Neuronal stem cell (in vitro differentiated cells): ENCODE measurements around the gene ARMC8.

Experiments used
- DNase-seq: peaks from one replicate; pipeline ENCODE4 v3.0.0-alpha.2; 2013; ENCODE audit warnings: low spot score
- H2AFZ ChIP-seq: one replicate; pipeline ENCODE4 v1.6.1; 2013; ENCODE audit warnings: mild to moderate bottlenecking, low read length, inconsistent platforms
- H2AK5ac ChIP-seq: 2 replicates; pipeline ENCODE4 v1.6.1; 2013; ENCODE audit warnings: low read depth, mild to moderate bottlenecking, inconsistent platforms, low read length, moderate library complexity, mixed read lengths
- H2BK120ac ChIP-seq: 2 replicates; pipeline ENCODE4 v1.6.1; 2013; ENCODE audit warnings: low read depth, mild to moderate bottlenecking, inconsistent platforms, low read length, moderate library complexity, mixed read lengths
- H2BK12ac ChIP-seq: one replicate; pipeline ENCODE4 v1.6.1; 2013; ENCODE audit warnings: low read length, inconsistent platforms
- H2BK15ac ChIP-seq: 2 replicates; pipeline ENCODE4 v1.6.1; 2013; ENCODE audit warnings: mild to moderate bottlenecking, low read length, inconsistent platforms, mixed read lengths
- H2BK5ac ChIP-seq: one replicate; pipeline ENCODE4 v1.6.1; 2013; ENCODE audit warnings: inconsistent platforms, mild to moderate bottlenecking, low read length, moderate library complexity
- H3K14ac ChIP-seq: one replicate; pipeline ENCODE4 v1.6.1; 2013; ENCODE audit warnings: low read length, inconsistent platforms
- H3K18ac ChIP-seq: 2 replicates; pipeline ENCODE4 v1.6.1; 2013; ENCODE audit warnings: low read length, inconsistent platforms
- H3K23ac ChIP-seq: 2 replicates; pipeline ENCODE4 v1.6.1; 2013; ENCODE audit warnings: low read depth, mild to moderate bottlenecking, mixed read lengths, low read length, inconsistent platforms; ENCODE audit not compliant: poor library complexity
- H3K27ac ChIP-seq: replicated peaks from 3 replicates; pipeline ENCODE4 v1.5.1; 2013; ENCODE audit warnings: low read length, inconsistent platforms
- H3K27me3 ChIP-seq, 3 experiments: 2 replicates each; pipeline ENCODE4 v1.6.1; 2013; ENCODE audit warnings: low read length in 3 of 3, mild to moderate bottlenecking in 2 of 3, inconsistent platforms in 1 of 3, low read depth in 1 of 3, mixed read lengths in 1 of 3, moderate library complexity in 1 of 3; ENCODE audit not compliant: control insufficient read depth in 3 of 3, insufficient read depth in 3 of 3
- H3K36me3 ChIP-seq, 2 donors: replicated peaks in 1 of 2; 2 replicates each; pipeline ENCODE4 v1.6.1; 2013; ENCODE audit warnings: low read length in 2 of 2; ENCODE audit not compliant: control insufficient read depth in 2 of 2, insufficient read depth in 2 of 2
- H3K4ac ChIP-seq: 2 replicates; pipeline ENCODE4 v1.6.1; 2013; ENCODE audit warnings: inconsistent platforms, mild to moderate bottlenecking, low read length, moderate library complexity
- H3K4me1 ChIP-seq, 2 donors: 1 replicate in 1 of 2; 2 replicates in 1 of 2; pipeline ENCODE4 v1.6.1; 2013; ENCODE audit warnings: low read length in 2 of 2, low read depth in 1 of 2; ENCODE audit not compliant: control insufficient read depth in 2 of 2, insufficient read depth in 1 of 2
- H3K4me2 ChIP-seq: one replicate; pipeline ENCODE4 v1.6.1; 2013; ENCODE audit warnings: mild to moderate bottlenecking, low read length, inconsistent platforms; ENCODE audit not compliant: insufficient read depth, poor library complexity, severe bottlenecking
- H3K4me3 ChIP-seq, 2 donors: 2 replicates each; pipeline ENCODE4 v1.5.1; 2013; ENCODE audit warnings: low read length in 2 of 2, mild to moderate bottlenecking in 2 of 2, inconsistent platforms in 1 of 2, moderate library complexity in 1 of 2
- H3K79me1 ChIP-seq: one replicate; pipeline ENCODE4 v1.6.1; 2013; ENCODE audit warnings: low read depth, mild to moderate bottlenecking, inconsistent platforms, low read length, moderate library complexity
- H3K9ac ChIP-seq: one replicate; pipeline ENCODE4 v1.6.1; 2013; ENCODE audit warnings: mild to moderate bottlenecking, low read depth, low read length, inconsistent platforms; ENCODE audit not compliant: poor library complexity
- H3K9me3 ChIP-seq, 2 donors: replicated peaks in 1 of 2; 2 replicates each; pipeline versions ENCODE3 to v1.6.1; 2013; ENCODE audit warnings: low read length in 2 of 2, mild to moderate bottlenecking in 2 of 2, inconsistent platforms in 1 of 2, low read depth in 1 of 2, mixed read lengths in 1 of 2, moderate library complexity in 1 of 2; ENCODE audit not compliant: control insufficient read depth in 2 of 2, insufficient read depth in 1 of 2
- H4K8ac ChIP-seq: one replicate; pipeline ENCODE4 v1.6.1; 2013; ENCODE audit warnings: low read depth, mild to moderate bottlenecking, inconsistent platforms, low read length, moderate library complexity
- H4K91ac ChIP-seq: one replicate; pipeline ENCODE4 v1.6.1; 2013; ENCODE audit warnings: low read length, low read depth, mild to moderate bottlenecking, inconsistent platforms; ENCODE audit not compliant: poor library complexity
- WGBS, 2 donors: extraction: QIAGEN DNeasy Blood & Tissue Kit; methylation state at CpG; one replicate each; pipeline ENCODE4 v1.1.7; 2013; ENCODE audit warnings: missing lambda C conversion rate in 2 of 2, mixed read lengths in 1 of 2; ENCODE audit not compliant: insufficient read length in 2 of 2, insufficient replicate concordance in 1 of 2; ENCODE audit errors: extremely low coverage in 2 of 2; 5-methylcytosine and 5-hydroxymethylcytosine counted together

ARMC8 gene

GRCh38 chr3:138232705-138233364, 45.7 kb downstream of the ARMC8 start:
- H3K14ac ChIP-seq, result no peak overlapping the region

GRCh38 chr3:138234401-138235179, 47.5 kb downstream of the ARMC8 start:
- H3K4ac ChIP-seq, result no peak overlapping the region
- H3K4me1 ChIP-seq, result no peaks in the 10 kb centered on the region
- H3K4me3 ChIP-seq, result no peak overlapping the region
- no peaks in the 10 kb centered on the region for H3K9me3 ChIP-seq
- H3K79me1 ChIP-seq, result no peaks in the 10 kb centered on the region
- H2AFZ ChIP-seq, result no peak overlapping the region
- WGBS, 2 donors, result no CpG with 5 or more reads among the region's 5 CpGs
- H2BK5ac ChIP-seq, result no peak overlapping the region
- no peak overlapping the region for H2BK120ac ChIP-seq
- no peak for DNase-seq
- peaks cover 6 to 100% of the 10 kb centered on the region in 2 donors for H3K36me3 ChIP-seq
- H3K27me3 ChIP-seq, result no peaks in the 10 kb centered on the region
- H2BK12ac ChIP-seq, result no peak overlapping the region
- no peak overlapping the region for H2AK5ac ChIP-seq
- H3K23ac ChIP-seq, result no peak overlapping the region
- H3K18ac ChIP-seq, result no peak overlapping the region
- H3K9ac ChIP-seq, result no peak overlapping the region
- H3K27ac ChIP-seq, result no peak overlapping the region
- no peak overlapping the region for H2BK15ac ChIP-seq
- no peak overlapping the region for H3K4me2 ChIP-seq
- no peak overlapping the region for H3K14ac ChIP-seq
- H4K8ac ChIP-seq, result no peak overlapping the region
- no peak overlapping the region for H4K91ac ChIP-seq

More at GRCh38 chr3:138232705-138233364, 45.7 kb downstream of the ARMC8 start:
- Histone ChIP-seq H3K4me2 (no peak overlapping the region), H2AK5ac (no peak overlapping the region), H3K18ac (no peak overlapping the region), H3K9me3 (no peaks in the 10 kb centered on the region), H3K23ac (no peak overlapping the region), H2AFZ (no peak overlapping the region), H3K36me3 (peaks cover 9 to 99% of the 10 kb centered on the region in 2 donors), H2BK5ac (no peak overlapping the region), H3K79me1 (no peaks in the 10 kb centered on the region), H3K9ac (no peak overlapping the region), H3K4me1 (no peaks in the 10 kb centered on the region), H3K27ac (no peak overlapping the region), H3K4ac (no peak overlapping the region), H4K91ac (no peak overlapping the region), H2BK12ac (no peak overlapping the region), H3K4me3 (no peak overlapping the region), H2BK120ac (no peak overlapping the region), H3K27me3 (no peaks in the 10 kb centered on the region), H2BK15ac (no peak overlapping the region), H4K8ac (no peak overlapping the region)
- DNase-seq, result no peak
- no CpG with 5 or more reads among the region's 4 CpGs for WGBS, 2 donors

DNA sequence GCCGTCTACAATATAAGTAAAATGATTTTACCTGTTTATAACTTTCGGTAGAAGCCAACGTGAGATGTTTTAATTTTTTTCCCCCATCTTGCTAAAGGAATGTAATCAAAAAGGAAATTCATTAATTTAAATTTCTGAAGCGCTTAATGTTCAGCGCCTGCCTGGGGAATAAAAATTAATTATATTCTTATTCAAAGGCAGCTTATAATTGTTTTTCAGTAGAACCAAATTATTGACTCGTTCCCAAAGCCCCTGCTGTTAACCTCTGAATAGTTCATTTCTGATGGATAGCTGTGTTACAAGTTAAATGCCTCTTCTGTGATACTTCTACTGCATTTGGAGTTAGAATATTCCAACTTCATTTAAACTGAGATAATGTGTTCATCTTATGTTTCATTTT, 51.6 kb downstream of the ARMC8 start:
- no peak overlapping the region for H2BK12ac ChIP-seq
- peaks cover 6 to 99% of the 10 kb centered on the region in 2 donors for H3K36me3 ChIP-seq
- H2AFZ ChIP-seq, result no peak overlapping the region
- H4K8ac ChIP-seq, result no peak overlapping the region
- H3K14ac ChIP-seq, result no peak overlapping the region
- H2BK15ac ChIP-seq, result no peak overlapping the region
- H3K4me2 ChIP-seq, result no peak overlapping the region
- no peak overlapping the region for H3K4me3 ChIP-seq
- H3K27me3 ChIP-seq, result no peaks in the 10 kb centered on the region
- no peak for DNase-seq
- H2BK5ac ChIP-seq, result no peak overlapping the region
- no peaks in the 10 kb centered on the region for H3K79me1 ChIP-seq
- WGBS, 2 donors, result no CpG with 5 or more reads among the region's 6 CpGs
- H3K4me1 ChIP-seq, result no peaks in the 10 kb centered on the region
- H3K9me3 ChIP-seq, result no peaks in the 10 kb centered on the region
- no peak overlapping the region for H3K27ac ChIP-seq
- no peak overlapping the region for H3K18ac ChIP-seq
- no peak overlapping the region for H3K9ac ChIP-seq
- no peak overlapping the region for H3K4ac ChIP-seq
- no peak overlapping the region for H4K91ac ChIP-seq
- H3K23ac ChIP-seq, result no peak overlapping the region
- H2AK5ac ChIP-seq, result no peak overlapping the region
- H2BK120ac ChIP-seq, result no peak overlapping the region

DNA sequence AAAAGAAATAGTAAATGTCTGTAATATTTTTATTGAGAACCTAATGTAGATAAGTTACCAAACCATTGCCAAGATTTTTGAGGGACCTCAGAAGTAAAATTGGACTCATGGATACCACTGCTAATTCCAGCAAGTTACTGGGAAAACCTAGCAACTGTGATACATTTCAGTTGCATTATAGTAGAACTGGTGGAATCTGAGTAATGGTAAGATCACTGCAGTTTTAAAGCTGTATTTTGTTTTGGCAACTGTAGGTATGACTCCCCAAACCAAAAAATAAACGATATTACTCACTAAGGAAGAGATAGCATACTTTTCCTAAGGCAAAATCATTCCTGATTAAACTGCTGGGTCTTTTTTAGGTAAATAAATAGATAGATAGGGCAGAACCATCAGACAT, 54.0 kb downstream of the ARMC8 start:
- Histone ChIP-seq H2BK120ac (no peak overlapping the region), H4K8ac (no peak overlapping the region), H2BK12ac (no peak overlapping the region), H3K4me3 (no peak overlapping the region), H3K18ac (no peak overlapping the region), H2AK5ac (no peak overlapping the region), H3K23ac (no peak overlapping the region), H3K27me3 (no peaks in the 10 kb centered on the region), H3K4ac (no peak overlapping the region), H3K4me2 (no peak overlapping the region), H4K91ac (no peak overlapping the region), H3K36me3 (peaks cover 9 to 96% of the 10 kb centered on the region in 2 donors), H3K4me1 (no peaks in the 10 kb centered on the region), H3K14ac (no peak overlapping the region), H3K9ac (no peak overlapping the region), H2BK15ac (no peak overlapping the region), H3K27ac (no peak overlapping the region), H2AFZ (no peak overlapping the region), H3K9me3 (no peaks in the 10 kb centered on the region), H3K79me1 (no peaks in the 10 kb centered on the region), H2BK5ac (no peak overlapping the region)
- DNase-seq, result no peak
- WGBS, 2 donors, result no CpG with 5 or more reads among the region's 1 CpG
